Stimulated activated CD4-positive, alpha-beta T cell treated with anti-CD3 and anti-CD28 coated beads, TNF-alpha, amount 100 ng/mL, for 24 hours (primary cell): ENCODE measurements around the gene ZBTB7B.

ENCODE experiments used
- DNase-seq, 3 experiments: peaks; one replicate each; pipeline ENCODE4 v3.0.0-alpha.2; 2020; ENCODE audit warnings: low read depth in 3 of 3

The ZBTB7B gene

DNA sequence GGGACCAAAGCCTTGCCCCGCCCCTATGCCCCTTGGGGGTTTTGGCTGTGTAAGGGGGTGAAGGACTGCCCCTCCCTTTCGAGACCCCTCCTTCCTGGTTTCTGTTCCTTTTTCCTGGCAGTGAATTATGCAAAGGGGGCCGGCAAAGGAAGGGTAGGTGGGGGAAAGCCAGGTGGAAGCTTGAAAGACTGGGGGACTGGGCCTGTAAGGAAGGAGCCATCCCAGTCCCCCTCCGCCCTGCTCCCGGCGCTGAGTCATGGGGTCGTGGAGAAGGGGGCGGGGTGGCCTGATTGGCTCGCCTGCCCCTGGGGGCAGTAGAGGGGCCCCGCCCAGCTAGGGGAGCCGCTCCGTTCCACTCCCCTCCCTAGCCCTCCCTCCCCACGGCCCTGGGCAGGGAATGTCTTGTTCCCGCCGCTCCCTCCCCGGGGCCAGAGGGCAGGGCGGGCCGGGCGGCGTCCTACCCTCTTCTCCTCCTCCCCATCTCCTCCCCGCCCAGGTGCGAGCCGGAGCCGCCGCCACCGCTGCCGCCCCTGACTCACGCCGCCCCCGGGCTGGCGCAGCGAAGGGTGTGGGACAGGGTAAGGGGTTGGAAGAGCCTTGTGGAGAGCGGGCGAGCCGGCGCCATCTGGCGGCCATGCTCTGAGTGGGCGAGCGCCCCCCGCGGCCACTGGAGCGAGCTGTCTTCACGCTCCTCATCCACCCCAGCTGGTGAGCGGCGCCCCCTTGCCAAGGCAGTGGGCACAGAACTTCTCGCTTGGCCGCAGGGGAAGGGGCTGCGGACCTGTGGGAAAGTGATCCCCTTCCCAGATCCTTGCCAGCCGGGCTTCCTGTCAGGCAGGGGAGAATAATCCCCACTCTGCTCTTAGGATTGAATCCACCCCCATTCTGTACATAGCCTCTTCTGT, 14.7 kb downstream of the ZBTB7B start:
- DNase-seq = peak; percentile 82 to 92 (median 85)

DNA sequence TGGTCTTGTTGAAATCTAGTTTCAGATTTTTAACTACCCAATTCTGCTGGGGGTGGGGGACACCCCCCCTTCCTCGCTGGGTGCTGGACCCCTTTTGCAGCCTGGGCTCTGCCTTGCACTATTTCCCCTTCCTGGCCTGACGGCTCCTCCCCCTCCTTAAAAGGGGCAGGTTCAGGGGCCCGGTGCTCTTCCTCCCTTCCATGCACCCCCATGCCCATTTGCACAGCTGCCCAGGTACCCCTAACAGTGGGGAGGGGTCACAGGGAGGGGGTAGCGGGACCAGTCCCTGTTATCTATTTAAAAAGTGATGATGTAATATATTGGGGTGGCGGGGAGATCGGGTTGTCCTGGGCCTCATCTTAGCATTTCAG, 15.3 kb downstream of the ZBTB7B start:
- no peak for DNase-seq

DNA sequence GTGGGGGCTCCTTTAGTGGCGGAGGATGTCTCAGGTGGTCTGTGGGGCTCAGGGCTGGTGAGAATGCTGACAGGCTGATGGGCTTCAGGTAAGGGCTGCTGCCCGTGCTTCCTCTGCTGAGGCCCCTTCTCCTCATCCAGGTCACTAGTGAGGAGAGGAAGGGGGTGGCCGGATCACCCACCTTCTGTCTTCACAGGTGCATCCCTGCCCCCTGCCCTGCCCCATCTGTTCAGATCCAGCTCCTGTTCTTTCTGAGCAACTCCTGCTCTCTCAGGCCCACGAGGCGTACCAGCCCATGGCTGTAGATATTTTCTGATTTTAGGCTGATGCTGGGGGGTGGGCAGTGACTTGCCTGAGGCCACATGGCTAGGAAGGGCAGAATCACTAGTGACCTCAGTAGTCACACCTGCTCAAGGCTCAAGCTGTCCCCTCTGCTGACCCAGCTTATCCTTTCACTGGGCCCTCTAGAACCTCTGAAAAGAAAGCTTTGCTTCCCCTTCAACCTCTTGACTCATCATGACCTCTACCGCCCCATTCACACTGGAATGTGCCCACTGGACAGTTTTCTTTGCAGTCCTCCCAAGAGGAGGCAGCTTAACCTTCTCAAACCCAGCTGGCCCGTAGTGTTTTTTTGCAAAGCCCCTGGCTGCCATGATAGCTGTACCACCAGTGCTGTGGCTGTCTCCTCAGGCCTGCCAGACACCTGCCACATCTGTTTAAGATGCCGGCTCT, 16.2 kb downstream of the ZBTB7B start:
- no peak for DNase-seq

DNA sequence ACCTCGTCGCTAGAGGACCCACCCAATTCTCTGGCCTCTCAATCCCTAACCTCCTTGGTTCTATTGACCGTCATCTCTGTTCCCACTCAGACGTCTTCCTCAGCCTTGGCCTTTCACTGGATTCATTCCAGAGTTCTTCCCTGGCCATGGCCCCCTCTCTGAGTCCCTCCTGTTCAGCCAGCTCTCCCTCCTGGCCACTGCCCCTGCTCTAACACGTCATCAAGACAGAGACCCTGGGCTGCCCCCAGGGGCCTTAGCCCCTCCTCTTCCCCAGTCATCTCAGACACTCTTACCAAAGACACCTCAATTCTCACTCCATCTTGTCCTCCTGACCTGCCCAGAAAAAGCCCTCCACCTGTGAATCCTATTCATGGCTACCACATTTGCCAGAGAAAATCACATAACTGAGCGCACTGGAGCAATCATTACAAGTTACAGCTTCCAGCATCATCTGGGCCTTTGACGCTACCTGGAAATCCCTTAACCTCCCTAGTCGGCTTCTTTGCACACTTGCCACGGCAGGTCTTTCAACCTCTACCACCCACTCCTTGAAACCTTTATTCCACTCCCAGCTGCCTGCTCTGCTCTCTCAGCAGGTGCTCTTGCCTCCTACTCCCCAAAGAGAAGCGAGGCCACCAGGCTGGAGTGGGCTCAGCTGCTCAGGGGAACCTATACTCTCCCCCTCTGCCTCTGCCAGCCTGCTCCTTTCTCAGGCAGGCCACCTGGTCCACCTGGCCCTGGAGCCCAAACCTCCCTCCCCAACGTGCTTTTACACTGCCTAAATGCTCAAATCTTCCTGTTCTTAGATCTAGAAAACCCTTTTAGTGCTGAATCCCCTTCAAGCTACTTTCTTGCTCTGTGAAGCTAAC, 17.0 kb downstream of the ZBTB7B start:
- no peak for DNase-seq

DNA sequence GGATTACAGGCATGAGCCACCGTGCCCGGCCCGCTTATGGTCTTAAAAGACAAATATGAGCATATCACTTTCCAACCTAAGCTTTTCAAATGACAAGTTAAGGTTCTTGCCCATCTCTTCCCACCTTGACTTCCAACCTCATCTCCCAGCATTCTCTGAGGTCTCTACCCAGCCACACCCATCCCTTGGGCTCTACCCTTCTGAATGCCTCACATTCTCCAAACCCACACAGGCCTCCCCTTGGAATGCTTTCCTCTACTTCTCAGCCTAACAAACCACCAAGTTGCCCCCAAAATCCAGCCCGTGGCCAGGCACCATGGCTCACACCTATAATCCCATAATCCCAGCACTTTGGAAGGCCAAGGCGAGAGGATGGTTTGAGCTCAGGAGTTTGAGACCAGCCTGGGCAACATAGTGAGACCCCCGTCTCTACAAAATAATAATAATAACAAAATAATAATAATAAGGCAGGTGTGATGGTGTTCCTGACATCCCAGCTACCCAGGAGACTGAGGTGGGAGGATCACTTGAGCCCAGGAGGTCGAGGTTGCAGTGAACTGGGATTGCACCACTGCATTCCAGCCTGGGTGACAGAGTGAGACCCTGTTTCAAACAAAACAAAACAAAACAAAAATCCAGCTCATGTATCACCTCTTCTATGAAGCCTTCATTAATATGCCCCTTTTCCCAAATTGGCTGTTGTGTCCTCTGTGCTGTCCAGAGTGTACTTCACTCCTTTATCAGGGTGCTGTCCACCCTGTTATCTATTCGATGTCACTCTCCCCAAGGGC, 19.7 kb downstream of the ZBTB7B start:
- DNase-seq = no peak

DNA sequence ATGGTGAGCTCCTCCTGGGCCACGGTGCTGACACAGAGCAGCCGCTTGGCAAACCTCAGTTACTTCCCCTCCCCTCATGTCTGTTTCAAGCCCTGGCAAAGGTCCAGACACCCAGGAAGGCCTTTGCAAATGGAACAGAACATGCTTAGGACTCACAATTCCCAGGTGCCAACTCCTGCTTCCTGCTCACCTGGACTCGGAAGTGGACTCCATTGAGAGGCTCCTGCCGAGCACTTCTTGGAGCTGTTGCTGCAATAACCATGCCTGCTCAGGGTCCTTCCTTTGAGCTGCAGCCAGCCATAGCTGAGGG, 20.3 kb downstream of the ZBTB7B start:
- no peak for DNase-seq

DNA sequence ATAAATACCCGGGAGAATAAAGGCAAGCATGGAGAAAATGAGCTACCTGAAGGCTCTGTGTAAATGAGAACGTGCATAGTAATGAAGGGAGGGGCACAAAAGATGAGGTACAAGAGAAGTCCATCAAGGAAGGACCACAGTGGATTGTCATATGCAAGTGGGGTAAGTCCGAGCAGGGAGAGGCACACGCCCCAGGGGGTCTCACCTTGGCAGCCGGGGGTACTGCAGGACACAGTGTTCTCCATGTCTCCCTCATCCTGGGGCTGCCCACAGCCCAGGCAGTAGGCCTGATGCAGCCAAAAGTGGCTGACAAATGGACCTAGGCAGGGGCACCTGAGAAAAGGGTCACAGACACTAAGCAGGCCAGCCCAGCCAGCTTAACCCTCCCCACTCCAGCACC, 21.0 kb downstream of the ZBTB7B start:
- DNase-seq = no peak

DNA sequence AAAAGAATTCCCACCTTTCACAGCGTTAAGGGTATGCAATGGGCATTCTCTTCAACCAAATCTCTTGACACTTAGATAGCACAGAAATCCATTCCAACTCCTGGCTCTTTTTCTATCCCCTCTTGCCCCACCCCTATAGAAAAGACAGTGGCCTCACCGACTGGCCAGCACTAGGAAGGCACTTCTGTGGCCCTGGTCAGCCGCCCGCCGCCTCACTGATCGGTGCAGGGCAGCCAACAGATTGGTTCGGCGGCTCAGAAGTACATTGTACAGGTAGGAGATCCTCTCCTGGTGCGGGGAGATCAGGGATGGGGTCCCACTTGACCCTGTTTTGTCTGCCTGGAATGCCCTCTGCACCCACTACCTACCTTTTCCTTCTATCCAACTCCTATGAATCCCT, 21.7 kb downstream of the ZBTB7B start:
- no peak for DNase-seq

DNA sequence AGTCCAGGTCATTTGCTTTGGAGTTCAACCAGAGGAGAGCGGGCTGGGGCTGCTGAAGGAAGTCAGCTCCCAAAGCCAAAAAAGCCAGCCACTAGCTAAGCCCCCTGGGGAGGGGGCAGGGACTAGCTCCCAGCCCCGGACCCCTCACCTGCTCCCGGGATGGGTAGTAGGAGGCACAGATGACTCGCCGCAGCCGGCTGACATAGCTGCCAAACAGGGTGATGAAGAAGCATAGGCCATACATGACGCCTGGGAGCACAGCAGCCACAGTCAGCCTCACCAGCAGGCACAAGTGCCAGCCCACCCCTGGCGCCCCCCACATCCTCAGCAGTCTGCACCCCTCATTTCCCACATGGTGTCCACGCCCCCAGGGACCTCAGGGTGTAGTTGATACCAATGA, 23.6 kb downstream of the ZBTB7B start:
- no peak for DNase-seq

DNA sequence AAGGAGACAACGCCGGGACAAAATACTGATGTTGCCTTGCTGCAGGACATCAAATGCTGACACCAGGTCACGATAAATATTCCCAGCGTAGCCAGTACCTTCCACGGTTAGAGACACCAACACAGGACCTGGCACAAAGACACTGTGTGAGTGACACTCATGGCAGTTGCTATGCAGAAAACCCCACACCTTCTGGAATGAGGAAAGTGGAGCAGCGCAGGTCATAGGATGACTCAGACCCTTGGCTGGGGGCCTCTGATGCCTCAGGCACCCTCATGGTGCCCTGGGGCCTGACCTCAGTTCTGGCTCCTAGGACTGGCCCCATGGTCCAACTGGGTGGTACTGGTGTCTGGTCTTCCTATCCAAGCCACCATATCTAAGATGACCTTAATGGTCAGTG, 24.0 kb downstream of the ZBTB7B start:
- no peak for DNase-seq

DNA sequence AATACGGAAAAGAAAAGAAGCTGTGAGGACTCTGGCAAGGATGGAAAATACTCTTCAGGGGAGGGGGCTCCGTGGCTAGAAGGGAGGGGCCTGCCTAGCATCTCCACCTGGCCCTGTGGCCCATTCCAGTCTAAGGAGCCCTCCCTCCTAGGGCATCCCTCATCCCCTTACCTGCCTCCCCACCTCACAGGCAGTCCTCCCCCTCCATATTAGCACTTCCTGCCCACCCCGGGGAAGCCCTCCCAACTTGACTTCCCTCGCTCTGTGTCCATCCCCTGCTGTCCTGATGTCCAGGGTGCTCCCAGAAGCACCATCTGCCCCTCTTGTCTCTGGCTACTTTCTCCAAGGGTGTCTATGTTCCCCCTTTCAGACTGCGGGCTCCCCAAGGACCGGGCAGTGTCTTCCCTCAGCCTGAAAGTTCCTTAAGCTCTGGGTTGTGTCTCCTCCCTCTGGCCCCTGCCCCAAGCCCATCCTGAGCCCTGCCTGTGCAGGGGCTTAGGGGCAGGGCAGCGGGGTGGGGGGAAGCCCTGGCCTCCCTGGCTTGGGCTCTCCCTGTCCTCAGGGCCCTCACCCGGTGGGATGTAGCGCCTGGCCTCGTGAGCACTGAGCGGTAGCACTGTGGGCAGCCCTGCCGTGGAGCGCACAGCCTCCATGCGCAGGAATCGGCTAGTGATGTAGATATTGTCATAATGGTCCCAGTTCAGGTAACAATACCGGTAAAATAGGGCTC, 27.1 kb downstream of the ZBTB7B start:
- no peak for DNase-seq

DNA sequence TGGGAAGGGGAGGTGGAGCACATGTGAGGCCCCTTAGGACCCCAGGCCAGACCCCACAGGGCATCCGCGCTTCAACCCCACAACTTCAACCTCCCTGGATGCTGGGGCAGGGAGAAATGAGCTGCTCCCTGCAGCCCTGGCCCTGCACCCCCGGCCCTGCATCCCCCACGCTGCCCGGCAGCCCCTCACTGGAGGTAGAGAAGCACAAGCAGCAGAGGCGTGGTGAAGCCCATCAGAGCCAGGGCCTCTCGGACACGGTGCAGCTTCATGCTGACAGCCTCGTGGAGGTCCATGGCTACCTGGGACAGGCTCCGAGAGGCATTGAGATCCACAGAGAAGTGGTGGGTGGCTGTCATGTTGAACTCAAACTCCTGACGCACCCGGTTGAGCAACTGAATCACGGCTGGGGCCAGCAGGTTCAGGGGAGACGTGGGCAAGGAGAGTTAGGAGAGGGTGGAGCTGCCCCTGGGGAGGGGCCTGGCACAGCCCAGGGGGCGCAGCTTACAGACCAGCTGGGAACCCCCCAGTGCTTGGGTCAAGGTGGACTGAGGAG, 27.7 kb downstream of the ZBTB7B start:
- no peak for DNase-seq

DNA sequence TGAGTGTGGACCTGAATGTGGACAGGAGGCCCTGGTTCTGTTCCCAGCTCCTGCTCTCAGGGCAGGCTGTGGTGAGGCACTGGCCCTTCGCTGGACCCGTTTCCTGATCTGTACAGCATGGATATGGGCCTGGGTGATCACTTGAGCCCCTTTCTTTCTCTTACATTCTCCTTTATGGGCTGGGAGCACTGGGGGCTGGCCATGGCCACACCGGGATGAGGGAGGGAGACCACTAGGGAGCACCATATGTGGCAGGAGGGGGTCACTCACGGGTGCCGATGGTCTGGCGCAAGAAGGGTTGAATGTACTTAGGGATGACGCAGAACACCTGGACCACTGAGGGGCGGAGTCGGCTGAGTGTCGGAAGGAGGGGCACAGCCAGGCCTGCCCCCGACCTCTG, 28.3 kb downstream of the ZBTB7B start:
- DNase-seq = no peak

DNA sequence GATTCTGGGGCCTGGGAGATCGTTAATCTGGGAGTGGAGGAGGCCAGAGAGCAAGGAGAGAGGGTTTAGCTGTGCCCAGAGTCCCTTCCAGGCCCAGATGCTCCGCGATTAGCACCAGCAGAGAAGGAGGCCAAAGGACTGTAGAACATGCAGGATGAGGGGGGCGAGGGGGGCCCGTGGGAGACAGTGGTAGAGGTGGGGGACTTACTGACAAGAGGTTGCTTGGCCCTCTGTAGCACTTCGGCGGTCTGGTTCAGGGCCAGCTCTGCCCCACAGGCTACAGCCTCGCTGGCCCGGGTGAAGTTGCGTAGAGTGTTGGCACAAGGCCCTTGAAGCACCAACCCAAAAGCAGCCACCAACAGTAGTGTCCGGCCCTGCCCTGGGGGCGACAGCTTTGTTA, 30.3 kb downstream of the ZBTB7B start:
- DNase-seq = no peak

DNA sequence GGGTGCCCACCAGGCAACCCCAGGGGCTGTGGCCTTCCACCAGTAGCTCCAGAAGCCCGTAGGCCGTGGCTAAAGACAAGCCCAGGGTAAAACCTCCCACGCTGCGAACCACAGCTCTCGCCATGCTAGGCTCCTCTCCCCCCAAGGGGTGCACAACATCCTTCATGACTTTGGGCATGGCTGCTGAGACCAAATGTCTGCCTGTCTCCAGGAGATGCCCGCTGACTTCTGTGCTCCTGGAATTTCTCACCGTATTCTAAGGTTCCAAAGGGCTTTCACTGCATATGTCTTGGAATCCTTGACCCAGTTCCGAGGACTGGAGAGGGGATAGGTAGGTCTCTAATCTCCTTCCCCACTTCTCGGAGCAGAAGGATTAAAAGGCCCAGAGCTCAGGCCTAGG, 30.9 kb downstream of the ZBTB7B start, which contains the start of the genes DCST1 and DCST2:
TSS of gene DCST1 (plus strand) at position 301 of the 400 bp plus-strand sequence. CDS start 213 bp downstream, outside the sequence.
TSS of gene DCST2 (minus strand) at position 258 of the 400 bp plus-strand sequence. CDS start at position 178, 80 bp downstream.
- DNase-seq = no peak

DNA sequence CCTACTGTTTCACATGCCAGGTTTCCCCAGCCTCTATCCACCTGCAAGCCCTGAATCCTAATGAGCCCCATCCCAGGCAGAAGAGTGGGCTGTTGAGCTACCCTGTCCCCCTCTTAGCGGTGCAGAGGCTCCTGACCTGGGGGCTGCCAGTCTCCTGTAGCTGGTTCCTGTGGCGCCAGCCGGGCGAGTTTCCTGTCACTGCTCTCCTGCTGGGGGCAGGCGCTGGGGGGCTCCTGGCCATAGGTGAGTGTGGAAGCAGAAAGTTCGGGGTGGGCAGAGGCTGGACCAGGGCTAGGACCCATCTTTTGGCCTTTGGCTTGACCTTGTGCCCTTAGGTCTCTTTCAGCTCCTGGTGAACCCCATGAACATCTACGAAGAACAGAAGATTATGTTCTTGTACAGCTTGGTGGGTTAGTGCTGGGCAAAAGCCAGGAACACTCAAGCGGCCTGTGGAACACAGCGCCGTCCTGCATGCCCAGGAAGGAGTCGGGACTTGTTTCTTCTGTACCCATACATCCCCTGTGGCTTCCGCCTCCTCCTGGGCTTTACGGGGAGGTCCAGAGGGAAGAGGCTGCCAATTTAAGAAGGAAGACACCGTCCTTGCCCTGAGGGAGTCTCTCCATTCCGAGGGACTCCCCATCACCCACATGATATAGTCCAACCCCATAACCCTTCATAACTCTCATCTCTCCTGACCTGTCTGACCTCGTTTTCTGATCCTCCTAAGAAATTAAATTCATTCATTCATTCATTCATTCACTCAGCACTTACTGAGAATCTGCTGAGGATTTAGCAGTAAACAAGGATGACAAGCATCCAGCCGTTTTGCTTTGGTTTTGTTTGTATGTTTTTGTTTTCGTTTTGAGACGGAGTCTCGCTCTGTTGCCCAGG, 32.0 kb downstream of the ZBTB7B start:
- no peak for DNase-seq

DNA sequence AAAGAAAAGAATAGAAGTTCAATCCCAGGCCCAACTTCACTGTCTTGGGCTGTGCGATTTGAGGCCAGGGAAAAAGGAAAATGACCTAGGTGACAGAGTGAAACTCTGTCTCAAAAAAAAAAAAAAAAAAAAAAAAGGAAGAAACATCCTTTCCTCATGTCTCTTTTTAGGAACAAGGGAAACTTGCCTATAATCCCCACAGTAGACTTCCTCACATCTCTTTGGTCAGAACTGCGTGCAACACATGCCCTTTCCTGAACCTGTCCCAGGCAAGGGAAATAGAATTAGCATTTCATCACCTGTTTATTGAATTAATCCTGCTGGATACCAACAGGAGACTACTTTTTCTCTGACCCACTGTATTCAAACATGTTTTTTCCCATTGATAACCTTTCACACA, 33.3 kb downstream of the ZBTB7B start:
- no peak for DNase-seq

DNA sequence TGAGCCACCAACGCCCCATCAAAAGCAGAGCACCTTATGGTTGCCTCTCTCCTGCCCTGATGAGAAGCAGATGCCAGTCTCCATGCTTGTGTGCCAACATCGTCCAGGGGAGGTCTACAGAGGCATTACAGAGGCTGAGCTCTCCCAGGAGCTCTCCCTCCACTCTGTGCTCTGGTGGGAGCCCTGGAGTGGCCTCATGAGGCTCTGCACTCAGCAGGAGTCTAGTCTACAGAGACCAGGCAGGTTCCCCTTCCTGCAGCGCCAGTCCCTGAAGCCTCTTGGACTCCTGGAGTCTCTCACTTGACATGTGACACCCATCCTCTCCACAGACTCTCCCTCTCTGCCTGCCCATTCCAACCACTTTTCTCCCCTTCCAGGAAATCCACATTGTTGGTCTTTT, 34.4 kb downstream of the ZBTB7B start:
- no peak for DNase-seq

DNA sequence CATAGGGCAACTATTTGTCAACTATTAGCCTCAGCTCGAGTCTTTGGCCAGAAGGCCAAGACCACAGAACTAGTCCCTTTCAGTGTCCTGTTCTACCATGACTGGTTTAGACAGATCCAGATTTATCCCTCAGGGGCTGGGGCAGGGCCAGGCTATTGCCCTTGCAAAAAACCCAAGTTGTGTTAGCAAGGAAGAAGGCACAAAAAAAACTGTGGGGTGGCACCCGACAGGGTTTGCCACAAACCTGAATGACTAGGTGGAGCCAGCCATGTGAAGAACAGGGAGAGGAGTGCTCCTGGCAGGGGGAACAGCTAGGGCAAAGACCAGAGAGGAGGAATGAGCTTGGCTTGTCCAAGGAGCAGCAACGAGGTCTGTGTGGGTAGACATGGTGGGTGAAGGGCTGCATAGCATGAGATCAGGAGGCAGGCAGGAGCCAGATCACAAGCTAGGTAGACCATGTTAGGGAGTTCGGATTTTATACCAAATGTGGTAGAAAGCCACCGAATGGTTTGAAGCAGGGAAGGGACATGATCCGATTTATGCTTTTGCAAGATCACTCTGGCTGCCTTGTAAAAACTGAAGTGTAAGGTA, 35.3 kb downstream of the ZBTB7B start:
- DNase-seq = no peak
